ENCODE data around the gene TULP1. TPM values are rescaled to one million over a fixed set of nuclear protein-coding genes. Genes with fewer than 3 reads are reported as not detected.
A peak's percentile ranks its signal among the peaks of the same experiment; 100 is the strongest.

Gene TULP1
- total and polyA plus RNA-seq, 2 of the 8 experiments (the other 6 are each of a cell fraction or from before 2014, with no cell fraction given), result 3.2 to 6.8 TPM

- H2BK120ac ChIP-seq (replicated peaks; ENCODE audit: low read depth, low read length), result no peak overlapping the region
- no peak overlapping the region for H4K5ac ChIP-seq (ENCODE audit: insufficient read length, low read depth, low read length)
- H3K79me1 ChIP-seq (ENCODE audit: low read depth, low read length), result no peaks in the 10 kb centered on the region
- FAIRE-seq (no peak), DNase-seq (ENCODE audit: low read depth in 1 of 2, low spot score in 2 of 2) (peak in 1 of 2 experiments; percentile 56)
- H3K4me3 ChIP-seq (ENCODE audit: extremely low read depth in 1 of 4, insufficient read depth in 2 of 4, low read depth in 3 of 4, low read length in 4 of 4), result no peak overlapping the region
- no peak overlapping the region for H3K4ac ChIP-seq (replicated peaks; ENCODE audit: insufficient read length, low read depth, low read length)
- H2BK15ac ChIP-seq (ENCODE audit: low read length), result no peak overlapping the region
- no peaks in the 10 kb centered on the region for H3K9me3 ChIP-seq (ENCODE audit: insufficient read depth in 2 of 2, low read depth in 1 of 2, low read length in 1 of 2)
- H2AK5ac ChIP-seq (ENCODE audit: low read depth, low read length), result no peak overlapping the region
- no peak overlapping the region for H2AFZ ChIP-seq (ENCODE audit: low read length)
- no peak overlapping the region for H3K18ac ChIP-seq (ENCODE audit: extremely low read depth, low read length)
- no peak overlapping the region for H3K9ac ChIP-seq (replicated peaks in 1 of 4; ENCODE audit: extremely low read depth in 1 of 4, low read depth in 3 of 4, low read length in 3 of 4)
- H3K23ac ChIP-seq (ENCODE audit: insufficient read length), result no peak overlapping the region
- 48% methylated on average over 14 of the region's 14 CpGs; no CpG with 5 or more reads in 1 of the 2 experiments for WGBS, 2 experiments (ENCODE audit: extremely low coverage in 1 of 2, insufficient coverage in 1 of 2, insufficient read length in 1 of 2, insufficient replicate concordance in 2 of 2, low coverage in 1 of 2, low lambda C conversion rate in 2 of 2, missing lambda C conversion rate in 1 of 2)
- H3K27me3 ChIP-seq (replicated peaks in 1 of 4; ENCODE audit: control insufficient read depth in 3 of 4, extremely low read depth in 1 of 4, insufficient read depth in 3 of 4, low read length in 3 of 4), result no peaks in the 10 kb centered on the region
- H4K20me1 ChIP-seq (replicated peaks in 1 of 2; ENCODE audit: control insufficient read depth in 1 of 2, insufficient read depth in 2 of 2, low read length in 2 of 2), result peaks cover 0 to 2% of the 10 kb centered on the region in 2 experiments
- H3K27ac ChIP-seq (ENCODE audit: low read depth, low read length), result no peak overlapping the region
- H2BK12ac ChIP-seq (ENCODE audit: low read depth, low read length), result peak overlapping the region; percentile 56; the same call in 1 of the 2 replicates
- no peak overlapping the region for H3K14ac ChIP-seq (ENCODE audit: insufficient read length)
- no peak overlapping the region for H2BK5ac ChIP-seq (ENCODE audit: low read depth, low read length)
- no peak overlapping the region for H2BK20ac ChIP-seq (ENCODE audit: low read length)
- no peaks in the 10 kb centered on the region for H3K36me3 ChIP-seq (ENCODE audit: control insufficient read depth in 2 of 4, insufficient read depth in 4 of 4, low read length in 3 of 4)
- peaks cover 8% of the 10 kb centered on the region; the same call in 1 of the 2 replicates for H3K23me2 ChIP-seq (ENCODE audit: low read depth, low read length)
- no peak overlapping the region for H4K91ac ChIP-seq (replicated peaks; ENCODE audit: insufficient read length, low read length)
- H3K79me2 ChIP-seq (ENCODE audit: control insufficient read depth in 1 of 2, insufficient read depth in 2 of 2, low read length in 2 of 2), result no peaks in the 10 kb centered on the region
- ChIA-PET POLR2A (ENCODE audit: partially characterized antibody) (interaction anchor here (1.1 to 12.4 kb wide), 3 partner anchors 21 to 107 kb away, joined by 4 to 197 read pairs (median 4); partner anchors contain the start of gene RPL10A), CTCF (ENCODE audit: partially characterized antibody) (interaction anchor here (0.6 to 11.0 kb wide), 43 partner anchors 8 to 1563 kb away, joined by 3 to 161 read pairs (median 5); partner anchors contain the start of genes DEF6, PPARD and RPL10A)
- no peak overlapping the region for H3K56ac ChIP-seq (replicated peaks; ENCODE audit: insufficient read length, low read depth, low read length)
- H4K8ac ChIP-seq (ENCODE audit: extremely low read depth, insufficient read depth, low read length), result no peak overlapping the region
- H3K4me1 ChIP-seq (replicated peaks in 1 of 4; ENCODE audit: control insufficient read depth in 3 of 4, insufficient read depth in 4 of 4, low read length in 3 of 4), result peaks cover 3 to 11% (median 8%) of the 10 kb centered on the region in 4 experiments; a peak in 6 of 7 replicates
- no peak overlapping the region for H3K4me2 ChIP-seq (ENCODE audit: insufficient read depth in 1 of 2, low read depth in 2 of 2, low read length in 2 of 2)
- TF ChIP-seq POU5F1 (IDR thresholded peaks at IDR 0.05; ENCODE audit: low read depth, low read length), result no peak
- TF ChIP-seq SIN3A (conservative IDR thresholded peaks at IDR 0.05 in 1 of 2, IDR thresholded peaks at IDR 0.05 in 1 of 2; ENCODE audit: low read depth in 1 of 2, low read length in 2 of 2), result no peak
- peak; percentile 88 to 93 for TF ChIP-seq RAD21 (IDR thresholded peaks at IDR 0.05 in 1 of 2, conservative IDR thresholded peaks at IDR 0.05 in 1 of 2; ENCODE audit: low read depth in 2 of 2, low read length in 2 of 2)
- no peak for TF ChIP-seq SP1 (IDR thresholded peaks at IDR 0.05; ENCODE audit: low read depth, low read length)
- no peak for TF ChIP-seq SUZ12 (IDR thresholded peaks at IDR 0.05; ENCODE audit: low read length)
- TF ChIP-seq HDAC6 (IDR thresholded peaks at IDR 0.05; ENCODE audit: low read depth, low read length), result no peak
- TF ChIP-seq, protein P1, sequence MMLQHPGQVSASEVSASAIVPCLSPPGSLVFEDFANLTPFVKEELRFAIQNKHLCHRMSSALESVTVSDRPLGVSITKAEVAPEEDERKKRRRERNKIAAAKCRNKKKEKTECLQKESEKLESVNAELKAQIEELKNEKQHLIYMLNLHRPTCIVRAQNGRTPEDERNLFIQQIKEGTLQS (IDR thresholded peaks at IDR 0.05; ENCODE audit: insufficient read depth, low read depth, low read length), result no peak
- no peak for TF ChIP-seq TBP (IDR thresholded peaks at IDR 0.05; ENCODE audit: low read depth, low read length)
- TF ChIP-seq BCL11A (IDR thresholded peaks at IDR 0.05; ENCODE audit: low read depth in 2 of 2, low read length in 2 of 2), result no peak
- no peak for TF ChIP-seq GABPA (IDR thresholded peaks at IDR 0.05; ENCODE audit: borderline replicate concordance, insufficient read depth, low read length)
These were observed 63.3 kb downstream of the TULP1 start for GRCh38 chr6:35449287-35449881.
